Uterus (tissue), 4 donors: ENCODE data around the gene TMEM270. TPM values are rescaled to one million over a fixed set of nuclear protein-coding genes. Genes with fewer than 3 reads are reported as not detected.

Experiments used
- DNase-seq, 2 donors: peaks; one replicate each; pipeline ENCODE4 v3.0.0-alpha.2; 2019 to 2020
- H3K27ac ChIP-seq, 2 donors: fragments of 200-600 bp; sonication (generic); 1 replicate in 1 of 2; 2 replicates in 1 of 2; pipeline ENCODE4 v1.5.1; 2016 to 2018
- H3K27me3 ChIP-seq, 2 donors: fragments of 200-600 bp; sonication (generic); one replicate each; pipeline ENCODE4 v1.5.1; 2018 to 2019; ENCODE audit warnings: control low read depth in 1 of 2
- H3K36me3 ChIP-seq, 2 donors: fragments of 200-600 bp; sonication (generic); one replicate each; pipeline ENCODE4 v1.5.1; 2019; ENCODE audit warnings: control low read depth in 1 of 2
- H3K4me1 ChIP-seq, 2 donors: fragments of 200-600 bp; sonication (generic); one replicate each; pipeline ENCODE4 v1.5.1; 2018 to 2019; ENCODE audit warnings: control low read depth in 1 of 2
- H3K4me3 ChIP-seq, 2 donors: fragments of 200-600 bp; sonication (generic); 1 replicate in 1 of 2; 2 replicates in 1 of 2; pipeline ENCODE4 v1.5.1; 2018 to 2019; ENCODE audit warnings: mild to moderate bottlenecking in 1 of 2
- H3K9me3 ChIP-seq, 2 donors: fragments of 200-600 bp; sonication (generic); one replicate each; pipeline ENCODE4 v1.5.1; 2019; ENCODE audit warnings: control low read depth in 1 of 2
- POLR2A ChIP-seq, 2 donors: fragments of 450-650 bp; IDR thresholded peaks; one replicate each; pipeline ENCODE4 v1.6.1; 2016; ENCODE audit warnings: antibody characterized with exemption in 2 of 2, mild to moderate bottlenecking in 1 of 2, moderate library complexity in 1 of 2
- intact Hi-C: fragments of 100-400 bp; cut with DNase I; formaldehyde crosslinking; loops from one replicate; pipeline ENCODE4 v1.15.1; 2023; ENCODE audit warnings: low total_unique reads
- total RNA-seq, 4 donors: library from RNA; depleted of rRNA in 3 of 4; stranded (reverse); fragments of >200 nt in 3 of 4; gene quantifications; one replicate each; pipeline versions ENCODE4 v1.1.0 to v1.2.4, GENCODE V29; 2014 to 2023
- TF ChIP-seq, protein P1 (sequence below), 4 experiments: fragments of 200-600 bp in 2 of 4; fragments of 450-650 bp in 2 of 4; sonication (generic) in 2 of 4; IDR thresholded peaks; one replicate each; pipeline ENCODE4 v1.5.1; 2016 to 2019; ENCODE audit warnings: antibody characterized with exemption in 4 of 4, mild to moderate bottlenecking in 2 of 4, moderate library complexity in 1 of 4
- donor health status: DM: yes; HTN: yes; CAD: no.

Gene TMEM270
- total RNA-seq, 4 donors from 2014 or later: 1.1 TPM; not detected in 3

DNA sequence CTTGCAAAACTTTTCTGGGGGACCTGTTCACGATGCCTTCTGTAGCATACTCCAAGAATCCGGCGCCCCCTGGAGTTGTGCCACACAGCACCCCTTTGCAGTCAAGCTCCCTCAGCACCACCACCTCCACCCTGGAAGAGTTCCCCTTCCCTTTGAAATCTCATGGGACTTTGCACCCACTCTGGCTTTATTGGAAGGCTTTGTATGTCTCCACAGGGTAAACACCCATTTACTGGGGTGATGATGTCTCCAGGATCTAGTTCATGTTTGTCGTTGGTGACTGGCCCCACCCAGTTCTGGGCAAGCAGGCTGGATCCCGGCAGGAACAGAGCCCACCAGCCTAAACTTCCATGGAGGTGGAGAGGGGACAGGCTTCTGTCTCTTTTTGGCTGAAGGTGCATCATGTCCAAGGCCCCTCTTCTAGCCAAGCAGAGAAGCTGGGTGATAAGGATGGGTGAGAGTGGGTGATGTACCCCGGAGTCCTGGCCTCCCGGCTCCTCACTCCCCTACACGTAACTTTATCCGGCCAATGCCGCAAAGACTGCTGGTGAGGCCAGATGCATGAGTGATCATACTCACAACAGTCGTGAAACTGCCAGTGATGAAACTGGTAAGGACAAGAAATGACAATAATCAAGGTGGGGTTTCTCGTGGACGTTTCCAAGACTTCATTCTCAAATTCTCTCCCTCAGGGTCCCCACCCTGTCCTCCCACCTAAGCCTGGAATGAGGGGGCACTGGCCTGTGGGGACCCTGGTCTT is 30.9 kb upstream of the TMEM270 start:
- H3K4me3 ChIP-seq: no peak overlapping the region
- no peak for DNase-seq
- no peaks in the 10 kb centered on the region for H3K9me3 ChIP-seq
- intact Hi-C loops: no loop called here
- H3K27ac ChIP-seq: no peak overlapping the region
- no peaks in the 10 kb centered on the region for H3K27me3 ChIP-seq
- TF ChIP-seq, protein P1, sequence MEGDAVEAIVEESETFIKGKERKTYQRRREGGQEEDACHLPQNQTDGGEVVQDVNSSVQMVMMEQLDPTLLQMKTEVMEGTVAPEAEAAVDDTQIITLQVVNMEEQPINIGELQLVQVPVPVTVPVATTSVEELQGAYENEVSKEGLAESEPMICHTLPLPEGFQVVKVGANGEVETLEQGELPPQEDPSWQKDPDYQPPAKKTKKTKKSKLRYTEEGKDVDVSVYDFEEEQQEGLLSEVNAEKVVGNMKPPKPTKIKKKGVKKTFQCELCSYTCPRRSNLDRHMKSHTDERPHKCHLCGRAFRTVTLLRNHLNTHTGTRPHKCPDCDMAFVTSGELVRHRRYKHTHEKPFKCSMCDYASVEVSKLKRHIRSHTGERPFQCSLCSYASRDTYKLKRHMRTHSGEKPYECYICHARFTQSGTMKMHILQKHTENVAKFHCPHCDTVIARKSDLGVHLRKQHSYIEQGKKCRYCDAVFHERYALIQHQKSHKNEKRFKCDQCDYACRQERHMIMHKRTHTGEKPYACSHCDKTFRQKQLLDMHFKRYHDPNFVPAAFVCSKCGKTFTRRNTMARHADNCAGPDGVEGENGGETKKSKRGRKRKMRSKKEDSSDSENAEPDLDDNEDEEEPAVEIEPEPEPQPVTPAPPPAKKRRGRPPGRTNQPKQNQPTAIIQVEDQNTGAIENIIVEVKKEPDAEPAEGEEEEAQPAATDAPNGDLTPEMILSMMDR (IDR thresholded peaks at IDR 0.05): no peak
- TF ChIP-seq POLR2A (IDR thresholded peaks at IDR 0.05): no peak
- H3K36me3 ChIP-seq: no peaks in the 10 kb centered on the region
- H3K4me1 ChIP-seq: peaks cover 0 to 4% of the 10 kb centered on the region in 2 donors

DNA sequence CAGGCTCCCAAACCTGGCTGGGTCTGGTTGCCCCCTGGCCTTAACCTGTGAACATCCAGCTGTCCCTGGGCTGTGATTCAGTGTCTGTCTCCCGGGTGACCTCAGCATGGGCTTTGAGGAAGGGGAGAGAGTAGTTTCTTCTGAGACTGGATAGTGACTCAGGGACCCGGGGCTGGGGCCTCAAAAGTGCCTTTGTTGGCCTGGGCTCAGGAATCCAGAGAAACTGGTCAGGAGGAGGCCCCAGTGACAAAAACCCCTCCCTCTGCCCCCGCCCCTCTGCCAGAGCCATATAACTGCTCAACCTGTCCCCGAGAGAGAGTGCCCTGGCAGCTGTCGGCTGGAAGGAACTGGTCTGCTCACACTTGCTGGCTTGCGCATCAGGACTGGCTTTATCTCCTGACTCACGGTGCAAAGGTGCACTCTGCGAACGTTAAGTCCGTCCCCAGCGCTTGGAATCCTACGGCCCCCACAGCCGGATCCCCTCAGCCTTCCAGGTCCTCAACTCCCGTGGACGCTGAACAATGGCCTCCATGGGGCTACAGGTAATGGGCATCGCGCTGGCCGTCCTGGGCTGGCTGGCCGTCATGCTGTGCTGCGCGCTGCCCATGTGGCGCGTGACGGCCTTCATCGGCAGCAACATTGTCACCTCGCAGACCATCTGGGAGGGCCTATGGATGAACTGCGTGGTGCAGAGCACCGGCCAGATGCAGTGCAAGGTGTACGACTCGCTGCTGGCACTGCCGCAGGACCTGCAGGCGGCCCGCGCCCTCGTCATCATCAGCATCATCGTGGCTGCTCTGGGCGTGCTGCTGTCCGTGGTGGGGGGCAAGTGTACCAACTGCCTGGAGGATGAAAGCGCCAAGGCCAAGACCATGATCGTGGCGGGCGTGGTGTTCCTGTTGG is 30.0 kb upstream of the TMEM270 start, which contains the start of gene CLDN4:
Gene CLDN4 (plus strand): TSS at position 316 of the 903 bp plus-strand sequence. CDS start 206 bp downstream, at position 522.
- no peaks in the 10 kb centered on the region for H3K27me3 ChIP-seq
- H3K36me3 ChIP-seq: no peaks in the 10 kb centered on the region
- H3K9me3 ChIP-seq: no peaks in the 10 kb centered on the region
- DNase-seq: no peak
- TF ChIP-seq, protein P1 (IDR thresholded peaks at IDR 0.05): no peak
- TF ChIP-seq POLR2A (IDR thresholded peaks at IDR 0.05): peak in 1 of 2 donors; percentile 39
- intact Hi-C loops: no loop called here
- H3K27ac ChIP-seq: no peak within 1 kb of the TSS
- H3K4me3 ChIP-seq: peak within 1 kb of the TSS in 1 of 2 donors; percentile 9
- peaks cover 0 to 4% of the 10 kb centered on the region in 2 donors for H3K4me1 ChIP-seq

- no peak for TF ChIP-seq POLR2A (IDR thresholded peaks at IDR 0.05)
- TF ChIP-seq, protein P1 (IDR thresholded peaks at IDR 0.05): no peak
- no peaks in the 10 kb centered on the region for H3K9me3 ChIP-seq
- peaks cover 0 to 4% of the 10 kb centered on the region in 2 donors for H3K4me1 ChIP-seq
- DNase-seq: no peak
- H3K27ac ChIP-seq: no peak overlapping the region
- H3K36me3 ChIP-seq: no peaks in the 10 kb centered on the region
- H3K4me3 ChIP-seq: peak overlapping the region in 1 of 2 donors; percentile 9
- intact Hi-C loops: no loop called here
- H3K27me3 ChIP-seq: no peaks in the 10 kb centered on the region
Observed at GRCh38 chr7:73831584-73831833, 29.4 kb upstream of the TMEM270 start.

GRCh38 chr7:73831834-73832651 is 28.9 kb upstream of the TMEM270 start:
- peaks cover 0 to 4% of the 10 kb centered on the region in 2 donors for H3K4me1 ChIP-seq
- H3K27ac ChIP-seq: no peak overlapping the region
- intact Hi-C loops: no loop called here
- H3K4me3 ChIP-seq: peak overlapping the region in 1 of 2 donors; percentile 9
- H3K9me3 ChIP-seq: no peaks in the 10 kb centered on the region
- no peak for DNase-seq
- TF ChIP-seq, protein P1 (IDR thresholded peaks at IDR 0.05): no peak
- peak in 1 of 2 donors; percentile 43 for TF ChIP-seq POLR2A (IDR thresholded peaks at IDR 0.05)
- H3K27me3 ChIP-seq: no peaks in the 10 kb centered on the region
- no peaks in the 10 kb centered on the region for H3K36me3 ChIP-seq
